Stimulated activated CD8-positive, alpha-beta memory T cell treated with anti-CD3 and anti-CD28 coated beads, Interleukin-4, amount 100 ng/mL, for 24 hours (primary cell): ENCODE measurements around the gene CARD10.
"Not testable (repeated sequence)": the region's sequence is repeated elsewhere in the genome, so short reads cannot be mapped to it uniquely, and the experiment has no call there.

Experiments used
- DNase-seq: peaks from one replicate; pipeline ENCODE4 v3.0.0-alpha.2; 2020; ENCODE audit warnings: low read depth

The CARD10 gene

DNA sequence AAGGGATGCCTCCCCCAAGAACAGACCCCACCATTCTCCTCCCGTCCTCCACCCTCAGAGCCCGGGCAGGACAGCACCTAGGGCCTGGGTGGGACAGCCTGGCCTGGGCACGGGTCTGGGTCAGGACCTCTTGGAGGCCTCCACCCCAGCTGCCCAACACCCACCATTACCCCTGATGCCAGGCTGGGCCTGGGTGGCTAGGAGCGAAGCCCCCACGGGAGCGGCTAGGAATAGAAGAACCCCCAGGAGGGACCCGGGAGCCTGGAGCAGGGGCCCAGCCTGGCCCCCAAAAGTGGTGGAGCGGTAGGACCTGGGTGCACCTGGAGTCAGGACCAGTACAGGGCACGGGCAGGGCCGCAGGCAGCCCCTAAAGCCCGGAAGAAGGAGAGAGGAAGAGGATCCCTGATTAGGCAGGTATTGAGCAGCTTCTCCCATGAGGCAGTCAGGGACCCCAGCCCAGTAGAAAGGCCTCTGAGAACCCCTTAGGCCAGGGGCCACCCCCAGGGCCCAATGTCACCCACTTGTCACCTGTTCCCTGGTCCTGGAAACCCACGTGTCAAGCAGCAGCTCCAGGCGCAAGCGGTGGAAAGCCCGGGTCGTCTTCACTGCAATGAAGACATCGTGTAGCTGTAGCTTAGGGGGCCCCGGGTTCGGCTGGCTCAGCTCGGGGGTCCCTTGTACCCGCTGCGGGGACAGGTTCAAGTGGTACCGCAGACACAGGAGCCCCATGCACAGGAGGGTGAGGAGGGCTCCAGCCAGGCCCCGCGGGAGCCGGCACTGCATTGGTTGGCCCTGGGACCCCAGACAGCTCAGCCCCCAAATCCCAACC, 33.6 kb downstream of the CARD10 start:
- DNase-seq, result peak; percentile 10

GRCh38 chr22:37484480-37485394, 34.5 kb downstream of the CARD10 start:
- peak; percentile 69 for DNase-seq

GRCh38 chr22:37483050-37483449, 36.2 kb downstream of the CARD10 start:
- no peak for DNase-seq

DNA sequence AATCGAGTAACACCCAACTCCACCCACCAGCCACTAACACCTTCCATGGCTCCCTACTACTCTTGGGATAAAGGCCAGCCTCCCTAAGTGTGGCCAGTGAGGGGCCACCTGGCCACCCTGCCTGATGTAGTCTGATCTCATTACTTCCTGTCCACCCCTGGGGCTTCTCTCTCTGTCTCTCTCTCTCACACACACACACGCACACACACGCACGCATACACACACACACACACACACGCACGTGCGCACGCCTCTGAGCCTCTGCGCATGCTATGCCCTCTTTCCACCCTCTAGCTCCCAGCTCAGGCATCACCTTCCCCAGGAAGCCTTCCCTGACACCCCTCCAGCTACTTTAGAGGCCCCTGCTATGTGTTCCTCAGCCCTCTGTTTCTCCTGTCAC, 37.0 kb downstream of the CARD10 start:
- DNase-seq, result no peak

- no peak for DNase-seq
Observed at GRCh38 chr22:37481347-37481907, 37.8 kb downstream of the CARD10 start.

GRCh38 chr22:37480387-37481346, 38.5 kb downstream of the CARD10 start:
- no peak for DNase-seq

DNA sequence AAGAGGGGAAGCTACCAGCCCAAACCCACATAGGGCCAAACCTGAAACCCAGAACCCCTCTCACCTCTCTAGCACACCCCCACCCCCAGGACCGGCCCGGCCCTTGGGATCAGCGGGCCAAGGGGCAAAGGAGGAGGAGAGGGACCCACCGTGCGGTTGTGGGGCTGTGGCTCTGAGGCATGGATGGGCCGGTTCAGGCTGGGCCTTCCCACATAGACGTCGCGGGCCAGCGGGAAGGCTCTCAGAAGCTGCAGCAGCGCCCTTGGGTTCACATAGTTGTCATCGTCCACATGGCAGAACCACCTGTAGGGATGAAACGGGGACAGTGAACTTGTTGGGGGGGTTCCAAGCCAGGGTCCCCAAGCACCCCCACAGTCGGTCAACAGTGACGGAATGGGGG, 40.0 kb downstream of the CARD10 start:
- no peak for DNase-seq

GRCh38 chr22:37476389-37477329, 42.6 kb downstream of the CARD10 start:
- no peak for DNase-seq

- DNase-seq, result no peak
Observed at GRCh38 chr22:37474447-37475090, 44.6 kb downstream of the CARD10 start.

DNA sequence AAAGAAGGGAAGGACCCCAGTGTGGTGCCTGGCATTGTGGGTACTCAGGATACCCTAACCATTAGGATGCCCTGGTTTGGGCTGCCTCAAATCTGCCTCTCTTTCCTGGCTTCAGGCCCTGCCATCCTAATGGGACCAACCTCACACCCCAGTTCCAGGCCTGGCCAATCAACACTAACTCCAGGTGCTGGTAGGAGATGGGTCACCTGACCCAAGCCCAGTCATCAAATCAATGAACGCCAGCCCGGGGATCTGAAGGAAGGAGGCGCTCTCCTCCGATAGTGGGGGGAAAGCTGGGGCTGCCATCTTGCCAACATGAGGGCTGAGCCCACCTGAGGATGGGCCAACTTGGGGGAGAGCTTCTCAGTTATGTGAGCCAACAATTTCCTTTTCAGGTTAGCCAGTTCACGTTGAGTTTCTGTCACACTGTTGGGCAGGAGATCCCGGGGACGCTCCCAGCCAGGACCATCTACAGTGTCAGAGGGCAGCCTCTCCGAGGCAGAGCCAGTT, 45.7 kb downstream of the CARD10 start:
- no peak for DNase-seq

DNA sequence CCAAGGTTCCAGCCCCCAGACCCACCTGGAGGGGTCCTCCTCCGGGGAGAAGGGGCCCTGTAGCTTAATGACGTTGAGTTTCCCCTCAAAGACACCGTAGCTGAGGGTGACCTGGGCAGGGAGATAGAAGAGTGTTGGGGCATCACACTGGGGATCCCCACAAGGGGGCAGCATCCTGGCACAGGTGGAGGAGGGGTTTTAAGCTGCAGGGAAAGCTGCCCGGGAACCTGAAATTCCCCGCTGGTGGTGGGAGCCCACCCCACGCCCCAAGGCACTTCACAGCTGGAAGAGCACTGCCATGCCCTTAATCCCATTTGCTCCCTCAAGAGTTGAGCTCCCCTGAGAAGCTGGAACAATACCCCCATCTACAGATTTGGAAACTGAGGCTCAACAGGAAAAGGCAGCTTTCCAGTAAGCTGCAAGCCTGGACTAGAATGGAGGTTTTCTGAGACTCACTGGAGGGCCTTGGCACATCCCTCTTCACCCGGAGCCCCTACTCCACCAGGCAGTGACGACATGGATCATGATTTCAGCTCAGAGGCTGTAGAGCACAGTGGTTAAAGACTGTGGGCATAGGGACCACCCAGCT, 46.7 kb downstream of the CARD10 start:
- peak; percentile 6 for DNase-seq

GRCh38 chr22:37471727-37472417, 47.3 kb downstream of the CARD10 start:
- DNase-seq, result no peak

DNA sequence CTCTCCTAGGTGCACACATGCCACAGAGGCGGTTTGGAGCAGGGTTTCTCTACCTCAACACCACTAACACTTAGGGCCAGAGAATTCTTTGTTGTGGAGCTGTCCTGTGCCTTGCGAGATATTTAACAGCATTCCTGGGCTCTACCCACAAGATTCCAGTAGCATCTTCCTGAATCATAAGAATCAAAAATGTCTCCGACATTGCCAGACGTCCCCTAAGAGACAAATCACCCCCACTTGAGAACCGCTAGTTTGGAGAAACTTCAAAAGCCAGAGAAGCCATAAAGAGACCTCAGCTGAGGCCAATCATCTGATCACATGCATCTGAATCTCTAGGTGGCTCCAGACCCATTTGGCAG, 49.1 kb downstream of the CARD10 start:
- no peak for DNase-seq

- no peak for DNase-seq
Observed at GRCh38 chr22:37469416-37470086, 49.7 kb downstream of the CARD10 start.

- DNase-seq, result not testable (repeated sequence)
Observed at GRCh38 chr22:37468201-37468695, 51.0 kb downstream of the CARD10 start.

- no peak for DNase-seq
Observed at GRCh38 chr22:37467391-37467955, 51.7 kb downstream of the CARD10 start.

DNA sequence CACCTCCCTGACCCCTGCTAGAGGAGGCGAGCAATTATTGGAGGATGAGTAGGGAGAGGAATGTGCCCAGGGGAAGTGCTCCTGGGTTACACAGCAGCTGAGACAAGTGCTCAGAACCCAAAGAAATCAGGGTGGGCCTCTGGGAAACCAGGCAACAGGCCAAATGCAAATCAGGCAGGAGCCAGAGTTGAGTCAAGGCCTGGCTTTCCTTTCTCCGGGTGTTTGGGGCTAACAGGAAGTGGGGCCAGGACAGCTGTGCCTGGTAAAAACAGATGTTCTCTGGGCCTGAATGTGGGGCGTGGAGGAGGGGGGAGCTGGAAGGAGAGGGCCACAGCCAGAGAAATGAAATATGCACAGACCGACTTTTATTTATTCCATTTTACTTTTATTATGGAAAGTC, 55.0 kb downstream of the CARD10 start:
- DNase-seq, result no peak

DNA sequence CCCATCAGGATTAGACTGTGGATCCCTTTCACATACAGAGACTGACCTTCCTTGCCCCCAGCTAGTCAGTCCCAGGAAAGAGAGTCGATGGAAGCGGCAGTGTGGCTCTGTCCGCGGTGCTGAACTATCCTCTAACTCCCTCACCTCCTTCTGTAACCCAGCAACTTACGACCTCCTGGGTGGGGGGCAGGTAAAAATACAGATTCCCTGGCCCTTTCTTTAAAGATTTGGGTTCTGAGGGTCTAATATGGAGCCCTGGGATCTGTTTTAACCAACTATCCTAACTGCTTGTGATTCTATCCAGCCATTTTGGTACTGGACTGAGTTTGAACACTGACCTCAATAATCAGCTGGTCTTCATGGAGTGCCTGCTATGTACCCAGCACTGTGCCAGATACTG, 56.2 kb downstream of the CARD10 start:
- DNase-seq, result no peak
